WTC11 (cell line): ENCODE data around the gene MIPEP.

Experiments used
- CTCF ChIP-seq: fragments of 200-600 bp; IDR thresholded peaks from 2 replicates; pipeline ENCODE4 v1.8.0; 2022; ENCODE audit warnings: antibody characterized with exemption
- STAT6 ChIP-seq: sonication (generic); formaldehyde crosslinking; conservative IDR thresholded peaks from 2 replicates; pipeline ENCODE4 v1.8.1; 2023; ENCODE audit warnings: mild to moderate bottlenecking, low read depth, missing genetic modification reagents, moderate library complexity
- TCF7 ChIP-seq: sonication (generic); formaldehyde crosslinking; IDR thresholded peaks from 2 replicates; pipeline ENCODE4 v1.8.0; 2022; ENCODE audit warnings: mild to moderate bottlenecking, low read depth, missing genetic modification reagents, moderate library complexity
- ZBTB21 ChIP-seq: sonication (generic); formaldehyde crosslinking; IDR thresholded peaks from 2 replicates; pipeline ENCODE4 v1.8.1; 2023; ENCODE audit warnings: mild to moderate bottlenecking, missing genetic modification reagents, borderline replicate concordance

GRCh38 chr13:23850134-23850533 is 39.1 kb downstream of the MIPEP start:
- TF ChIP-seq STAT6 (no peak), CTCF (no peak), ZBTB21 (CRISPR knock-in tag) (no peak), TCF7 (CRISPR knock-in tag) (no peak)
